Measurements from ENCODE around the gene MACC1.
"Not testable (repeated sequence)": the region's sequence is repeated elsewhere in the genome, so short reads cannot be mapped to it uniquely, and the experiment has no call there.

DNA sequence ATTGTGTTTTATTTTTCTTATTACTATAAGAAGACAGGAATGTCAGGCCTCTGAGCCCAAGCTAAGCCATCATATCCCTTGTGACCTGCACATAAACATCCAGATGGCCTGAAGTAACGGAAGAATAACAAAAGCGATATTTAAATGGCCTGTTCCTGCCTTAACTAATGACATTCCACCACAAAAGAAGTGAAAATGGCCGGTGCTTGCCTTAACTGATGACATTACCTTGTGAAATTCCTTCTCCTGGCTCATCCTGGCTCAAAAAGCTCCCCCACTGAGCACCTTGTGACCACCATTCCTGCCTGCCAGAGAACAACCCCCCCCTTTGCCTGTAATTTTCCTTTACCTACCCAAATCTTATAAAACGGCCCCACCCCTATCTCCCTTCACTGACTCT lies 91.1 kb downstream of the MACC1 start:
- TF ChIP-seq, protein P1, sequence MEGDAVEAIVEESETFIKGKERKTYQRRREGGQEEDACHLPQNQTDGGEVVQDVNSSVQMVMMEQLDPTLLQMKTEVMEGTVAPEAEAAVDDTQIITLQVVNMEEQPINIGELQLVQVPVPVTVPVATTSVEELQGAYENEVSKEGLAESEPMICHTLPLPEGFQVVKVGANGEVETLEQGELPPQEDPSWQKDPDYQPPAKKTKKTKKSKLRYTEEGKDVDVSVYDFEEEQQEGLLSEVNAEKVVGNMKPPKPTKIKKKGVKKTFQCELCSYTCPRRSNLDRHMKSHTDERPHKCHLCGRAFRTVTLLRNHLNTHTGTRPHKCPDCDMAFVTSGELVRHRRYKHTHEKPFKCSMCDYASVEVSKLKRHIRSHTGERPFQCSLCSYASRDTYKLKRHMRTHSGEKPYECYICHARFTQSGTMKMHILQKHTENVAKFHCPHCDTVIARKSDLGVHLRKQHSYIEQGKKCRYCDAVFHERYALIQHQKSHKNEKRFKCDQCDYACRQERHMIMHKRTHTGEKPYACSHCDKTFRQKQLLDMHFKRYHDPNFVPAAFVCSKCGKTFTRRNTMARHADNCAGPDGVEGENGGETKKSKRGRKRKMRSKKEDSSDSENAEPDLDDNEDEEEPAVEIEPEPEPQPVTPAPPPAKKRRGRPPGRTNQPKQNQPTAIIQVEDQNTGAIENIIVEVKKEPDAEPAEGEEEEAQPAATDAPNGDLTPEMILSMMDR (conservative IDR thresholded peaks at IDR 0.05 in 1 of 2, IDR thresholded peaks at IDR 0.05 in 1 of 2; ENCODE audit: extremely low read depth in 1 of 2, insufficient read depth in 1 of 2, low read depth in 1 of 2, low read length in 2 of 2), result not testable (repeated sequence)
- TF ChIP-seq EZH2 (IDR thresholded peaks at IDR 0.05; ENCODE audit: borderline replicate concordance, low read length), result not testable (repeated sequence)

All from mammary epithelial cell (primary cell).